Activated CD4-positive, alpha-beta T cell treated with anti-CD3 and anti-CD28 coated beads, Interleukin-2, amount 10 ng/mL, durations not matched to agents 7 days and 5 days (primary cell): ENCODE measurements around the gene ERBB4. TPM values are rescaled to one million over a fixed set of nuclear protein-coding genes. Genes with fewer than 3 reads are reported as not detected.
"Not testable (repeated sequence)": the region's sequence is repeated elsewhere in the genome, so short reads cannot be mapped to it uniquely, and the experiment has no call there.

Experiments used
- CTCF ChIA-PET: fragments of 350-600 bp; sonication (Branson Sonifier 250); formaldehyde crosslinking; loops from one replicate; lab custom pipeline; 2021; ENCODE audit warnings: antibody characterized with exemption; lab: Charles Lee
- POLR2A ChIA-PET: fragments of 350-600 bp; sonication (Branson Sonifier 250); formaldehyde crosslinking; loops from one replicate; lab custom pipeline; 2021; ENCODE audit warnings: antibody characterized with exemption; lab: Charles Lee
- DNase-seq: peaks from one replicate; pipeline ENCODE4 v3.0.0-alpha.2; 2020
- H3K27ac Mint-ChIP-seq: one replicate; pipeline ENCODE4 v1.8.0; 2021; ENCODE audit warnings: mild to moderate bottlenecking, moderate library complexity, mixed read lengths
- H3K27me3 Mint-ChIP-seq: one replicate; pipeline ENCODE4 v1.8.0; 2021; ENCODE audit warnings: mixed read lengths
- H3K36me3 Mint-ChIP-seq: one replicate; pipeline ENCODE4 v1.8.0; 2021; ENCODE audit warnings: low read depth, mixed read lengths
- H3K4me1 Mint-ChIP-seq: one replicate; pipeline ENCODE4 v1.8.0; 2021; ENCODE audit warnings: mixed read lengths
- H3K4me3 Mint-ChIP-seq: one replicate; pipeline ENCODE4 v1.8.0; 2021; ENCODE audit warnings: mild to moderate bottlenecking, moderate library complexity, mixed read lengths
- H3K9me3 Mint-ChIP-seq: one replicate; pipeline ENCODE4 v1.8.0; 2021; ENCODE audit warnings: mixed read lengths
- total RNA-seq, 2 experiments: library from RNA; stranded (reverse); gene quantifications; one replicate each; pipeline ENCODE4 v1.2.3, GENCODE V29; 2021

Gene ERBB4
- total RNA-seq, 2 experiments from 2014 or later, result not detected

- Mint-ChIP-seq H3K36me3 (no peaks in the 10 kb centered on the region), H3K4me3 (no peak overlapping the region), H3K4me1 (no peaks in the 10 kb centered on the region), H3K27me3 (no peaks in the 10 kb centered on the region), H3K27ac (no peak overlapping the region), H3K9me3 (no peaks in the 10 kb centered on the region)
- CTCF ChIA-PET, result no interaction called here
- no peak for DNase-seq
- POLR2A ChIA-PET, result no interaction called here
Observed at GRCh38 chr2:212027681-212028628, 510.6 kb downstream of the ERBB4 start.

DNA sequence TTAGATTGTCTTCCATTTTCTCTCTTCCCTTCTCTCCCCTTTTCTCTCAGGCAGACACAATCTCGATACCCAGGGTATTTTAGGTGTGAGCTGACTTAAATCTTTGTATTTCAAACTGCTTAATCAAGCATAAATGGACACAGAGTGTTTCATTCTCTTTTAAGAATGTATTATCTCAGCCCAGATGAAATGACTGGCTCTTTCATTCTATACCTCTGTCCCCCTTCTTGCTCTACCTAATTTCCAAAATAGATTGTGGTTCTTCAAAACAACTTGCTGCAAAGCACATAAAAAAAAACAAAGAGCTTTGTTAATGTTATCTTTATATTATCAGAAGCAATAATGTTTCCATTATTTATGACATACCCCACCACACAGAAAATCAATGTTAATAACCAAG is 514.6 kb downstream of the ERBB4 start:
- no peaks in the 10 kb centered on the region for H3K36me3 Mint-ChIP-seq
- no peak overlapping the region for H3K4me3 Mint-ChIP-seq
- CTCF ChIA-PET, result no interaction called here
- H3K27me3 Mint-ChIP-seq, result no peaks in the 10 kb centered on the region
- H3K27ac Mint-ChIP-seq, result no peak overlapping the region
- H3K4me1 Mint-ChIP-seq, result no peaks in the 10 kb centered on the region
- H3K9me3 Mint-ChIP-seq, result no peaks in the 10 kb centered on the region
- DNase-seq, result no peak
- POLR2A ChIA-PET, result no interaction called here

- Mint-ChIP-seq H3K4me3 (no peak overlapping the region), H3K27ac (no peak overlapping the region), H3K9me3 (no peaks in the 10 kb centered on the region), H3K27me3 (no peaks in the 10 kb centered on the region), H3K36me3 (no peaks in the 10 kb centered on the region), H3K4me1 (no peaks in the 10 kb centered on the region)
- DNase-seq, result no peak
- POLR2A ChIA-PET, result no interaction called here
- CTCF ChIA-PET, result no interaction called here
Observed at GRCh38 chr2:212022966-212023365, 515.6 kb downstream of the ERBB4 start.

- DNase-seq, result no peak
- Mint-ChIP-seq H3K27ac (no peak overlapping the region), H3K27me3 (no peaks in the 10 kb centered on the region), H3K4me1 (no peaks in the 10 kb centered on the region), H3K36me3 (no peaks in the 10 kb centered on the region), H3K9me3 (no peaks in the 10 kb centered on the region), H3K4me3 (no peak overlapping the region)
- ChIA-PET CTCF (no interaction called here), POLR2A (no interaction called here)
Observed at GRCh38 chr2:212021947-212022346, 516.7 kb downstream of the ERBB4 start.

- no peaks in the 10 kb centered on the region for H3K4me1 Mint-ChIP-seq
- ChIA-PET CTCF (interaction anchor here (1.1 kb wide), 1 partner anchor 40 kb away, joined by 3 read pairs; no protein-coding TSS in a partner anchor), POLR2A (no interaction called here)
- H3K27me3 Mint-ChIP-seq, result no peaks in the 10 kb centered on the region
- H3K27ac Mint-ChIP-seq, result no peak overlapping the region
- no peak overlapping the region for H3K4me3 Mint-ChIP-seq
- H3K36me3 Mint-ChIP-seq, result no peaks in the 10 kb centered on the region
- peaks cover 3% of the 10 kb centered on the region for H3K9me3 Mint-ChIP-seq
- DNase-seq, result no peak
Observed at GRCh38 chr2:212015588-212015987, 523.0 kb downstream of the ERBB4 start.

GRCh38 chr2:212013626-212014025 is 525.0 kb downstream of the ERBB4 start:
- Mint-ChIP-seq H3K4me1 (no peaks in the 10 kb centered on the region), H3K4me3 (no peak overlapping the region), H3K9me3 (peaks cover 3% of the 10 kb centered on the region), H3K36me3 (no peaks in the 10 kb centered on the region), H3K27ac (no peak overlapping the region), H3K27me3 (no peaks in the 10 kb centered on the region)
- POLR2A ChIA-PET, result no interaction called here
- no peak for DNase-seq
- CTCF ChIA-PET, result no interaction called here

DNA sequence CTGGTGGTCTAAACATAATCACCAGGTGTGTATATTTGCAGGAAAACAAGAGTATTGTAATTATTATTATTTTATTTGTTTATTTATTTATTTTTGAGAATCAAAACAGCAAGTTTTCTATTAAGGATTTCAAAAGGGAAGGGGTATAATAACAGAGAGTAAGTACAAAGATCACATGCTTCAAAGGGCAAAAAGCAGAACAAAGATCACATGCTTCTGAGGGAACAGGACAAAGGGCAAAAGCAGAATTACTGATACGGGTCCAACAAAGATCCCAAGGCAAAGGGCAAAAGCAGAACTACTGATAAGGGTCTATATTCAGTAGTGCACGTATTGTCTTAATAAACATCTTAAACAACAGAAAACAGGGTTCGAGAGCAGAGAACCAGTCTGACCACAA is 528.3 kb downstream of the ERBB4 start:
- H3K4me3 Mint-ChIP-seq, CTCF ChIA-PET, H3K27me3 Mint-ChIP-seq, H3K27ac Mint-ChIP-seq, H3K36me3 Mint-ChIP-seq, POLR2A ChIA-PET, H3K9me3 Mint-ChIP-seq, DNase-seq, H3K4me1 Mint-ChIP-seq: not testable (repeated sequence)

- POLR2A ChIA-PET, result no interaction called here
- H3K27me3 Mint-ChIP-seq, result no peaks in the 10 kb centered on the region
- CTCF ChIA-PET, result no interaction called here
- no peaks in the 10 kb centered on the region for H3K36me3 Mint-ChIP-seq
- H3K27ac Mint-ChIP-seq, result no peak overlapping the region
- no peaks in the 10 kb centered on the region for H3K9me3 Mint-ChIP-seq
- H3K4me1 Mint-ChIP-seq, result no peaks in the 10 kb centered on the region
- DNase-seq, result no peak
- H3K4me3 Mint-ChIP-seq, result no peak overlapping the region
Observed at GRCh38 chr2:212007972-212008371, 530.6 kb downstream of the ERBB4 start.

GRCh38 chr2:212005085-212005671 is 533.4 kb downstream of the ERBB4 start:
- no peaks in the 10 kb centered on the region for H3K27me3 Mint-ChIP-seq
- H3K4me1 Mint-ChIP-seq, result no peaks in the 10 kb centered on the region
- CTCF ChIA-PET, result no interaction called here
- POLR2A ChIA-PET, result no interaction called here
- no peak overlapping the region for H3K4me3 Mint-ChIP-seq
- DNase-seq, result no peak
- H3K9me3 Mint-ChIP-seq, result no peaks in the 10 kb centered on the region
- no peaks in the 10 kb centered on the region for H3K36me3 Mint-ChIP-seq
- no peak overlapping the region for H3K27ac Mint-ChIP-seq

GRCh38 chr2:212001325-212001724 is 537.3 kb downstream of the ERBB4 start:
- ChIA-PET CTCF (no interaction called here), POLR2A (no interaction called here)
- H3K4me1 Mint-ChIP-seq, result no peaks in the 10 kb centered on the region
- H3K36me3 Mint-ChIP-seq, result no peaks in the 10 kb centered on the region
- no peaks in the 10 kb centered on the region for H3K9me3 Mint-ChIP-seq
- no peaks in the 10 kb centered on the region for H3K27me3 Mint-ChIP-seq
- H3K4me3 Mint-ChIP-seq, result no peak overlapping the region
- DNase-seq, result no peak
- H3K27ac Mint-ChIP-seq, result no peak overlapping the region

- DNase-seq, result no peak
- H3K4me3 Mint-ChIP-seq, result no peak overlapping the region
- H3K4me1 Mint-ChIP-seq, result no peaks in the 10 kb centered on the region
- H3K27ac Mint-ChIP-seq, result no peak overlapping the region
- CTCF ChIA-PET, result no interaction called here
- H3K36me3 Mint-ChIP-seq, result no peaks in the 10 kb centered on the region
- H3K27me3 Mint-ChIP-seq, result no peaks in the 10 kb centered on the region
- POLR2A ChIA-PET, result no interaction called here
- H3K9me3 Mint-ChIP-seq, result no peaks in the 10 kb centered on the region
Observed at GRCh38 chr2:211996857-211997256, 541.7 kb downstream of the ERBB4 start.

DNA sequence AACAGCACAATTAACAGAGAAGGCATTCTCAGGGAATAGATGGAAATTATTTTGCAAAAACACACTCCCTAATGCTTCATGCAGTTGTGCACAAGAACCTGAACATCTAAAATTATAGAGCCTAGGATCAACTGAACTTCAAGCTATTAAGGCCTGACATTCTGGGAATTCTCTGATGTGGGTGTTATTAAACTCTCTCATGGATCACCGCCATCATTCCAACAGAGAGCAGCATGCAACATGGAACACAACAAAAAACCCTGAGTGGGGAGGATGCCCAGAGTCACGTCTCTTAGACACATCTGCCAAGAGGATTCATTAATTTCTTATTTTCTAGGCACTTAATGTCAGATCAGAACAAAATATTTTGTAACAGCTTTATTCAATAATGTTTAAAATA is 543.8 kb downstream of the ERBB4 start:
- H3K9me3 Mint-ChIP-seq, result no peaks in the 10 kb centered on the region
- no peak overlapping the region for H3K4me3 Mint-ChIP-seq
- ChIA-PET CTCF (interaction anchor here (0.6 kb wide), 1 partner anchor 254 kb away, joined by 3 read pairs; no protein-coding TSS in a partner anchor), POLR2A (no interaction called here)
- no peaks in the 10 kb centered on the region for H3K27me3 Mint-ChIP-seq
- H3K27ac Mint-ChIP-seq, result no peak overlapping the region
- no peaks in the 10 kb centered on the region for H3K36me3 Mint-ChIP-seq
- H3K4me1 Mint-ChIP-seq, result no peaks in the 10 kb centered on the region
- DNase-seq, result no peak

GRCh38 chr2:211990335-211990734 is 548.3 kb downstream of the ERBB4 start:
- no peaks in the 10 kb centered on the region for H3K27me3 Mint-ChIP-seq
- H3K4me3 Mint-ChIP-seq, result no peak overlapping the region
- no peak for DNase-seq
- H3K4me1 Mint-ChIP-seq, result no peaks in the 10 kb centered on the region
- H3K27ac Mint-ChIP-seq, result no peak overlapping the region
- no peaks in the 10 kb centered on the region for H3K36me3 Mint-ChIP-seq
- no peaks in the 10 kb centered on the region for H3K9me3 Mint-ChIP-seq
- ChIA-PET CTCF (no interaction called here), POLR2A (no interaction called here)
